BJ (cell line): ENCODE measurements around the gene PRKCE. TPM values are rescaled to one million over a fixed set of nuclear protein-coding genes. Genes with fewer than 3 reads are reported as not detected.

ENCODE experiments used
- CTCF ChIA-PET: fragments of 350-600 bp; formaldehyde crosslinking; extraction: SDS; loops from one replicate; lab custom pipeline; 2021; ENCODE audit warnings: antibody characterized with exemption, inconsistent platforms; lab: Yijun Ruan, JAX
- POLR2A ChIA-PET: fragments of 300-600 bp; sonication (Branson Sonifier 250); formaldehyde crosslinking; extraction: SDS; loops from one replicate; lab custom pipeline; 2021; ENCODE audit warnings: antibody characterized with exemption; lab: Charles Lee
- DNase-seq: peaks from one replicate; pipeline ENCODE4 v3.0.0-alpha.2; 2011; ENCODE audit warnings: low read depth
- H3K27me3 ChIP-seq: 2 replicates; pipeline ENCODE4 v1.6.0; 2011; ENCODE audit warnings: low read length; ENCODE audit not compliant: control insufficient read depth, insufficient read depth
- H3K36me3 ChIP-seq: 2 replicates; pipeline ENCODE4 v1.5.1; 2011; ENCODE audit warnings: low read length; ENCODE audit not compliant: control insufficient read depth, insufficient read depth
- H3K4me3 ChIP-seq: 2 replicates; pipeline ENCODE4 v1.5.1; 2011; ENCODE audit warnings: low read depth, mild to moderate bottlenecking, control low read depth, low read length
- polyA plus RNA-seq: library from polyadenylated mRNA; depleted of rRNA; stranded (reverse); fragments of >200 nt; gene quantifications from 2 replicates; pipeline ENCODE4 v1.2.3, GENCODE V29; 2011
- TF ChIP-seq, protein P1 (sequence below): IDR thresholded peaks from 2 replicates; pipeline ENCODE4 v1.5.1; 2011; ENCODE audit warnings: low read depth, mild to moderate bottlenecking, control low read depth, inconsistent platforms, low read length, moderate library complexity; ENCODE audit not compliant: insufficient read depth

PRKCE gene
- polyA plus RNA-seq, 1 experiment: 19.7 TPM

DNA sequence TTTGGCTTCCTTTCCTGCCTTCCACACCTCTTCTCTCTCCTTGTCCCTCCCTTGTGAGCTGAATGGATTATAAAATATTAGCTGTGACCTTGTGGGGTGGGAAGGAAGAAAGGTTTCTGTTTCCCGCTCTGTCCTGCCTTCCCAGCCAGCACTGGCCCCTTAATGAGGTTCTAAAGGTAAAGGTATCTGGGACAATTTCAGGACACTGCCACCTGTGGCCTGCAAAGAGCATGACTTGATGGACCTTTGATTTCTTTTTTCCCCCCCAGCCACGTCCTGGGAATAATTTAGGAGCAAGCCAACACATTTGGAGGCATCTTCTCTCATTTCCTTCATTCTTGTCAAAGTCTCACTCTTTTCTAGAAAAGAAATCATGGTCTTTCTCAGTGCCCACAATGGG lies 399.0 kb downstream of the PRKCE start:
- no peak for DNase-seq
- ChIA-PET POLR2A (no interaction called here), CTCF (no interaction called here)
- TF ChIP-seq, protein P1, sequence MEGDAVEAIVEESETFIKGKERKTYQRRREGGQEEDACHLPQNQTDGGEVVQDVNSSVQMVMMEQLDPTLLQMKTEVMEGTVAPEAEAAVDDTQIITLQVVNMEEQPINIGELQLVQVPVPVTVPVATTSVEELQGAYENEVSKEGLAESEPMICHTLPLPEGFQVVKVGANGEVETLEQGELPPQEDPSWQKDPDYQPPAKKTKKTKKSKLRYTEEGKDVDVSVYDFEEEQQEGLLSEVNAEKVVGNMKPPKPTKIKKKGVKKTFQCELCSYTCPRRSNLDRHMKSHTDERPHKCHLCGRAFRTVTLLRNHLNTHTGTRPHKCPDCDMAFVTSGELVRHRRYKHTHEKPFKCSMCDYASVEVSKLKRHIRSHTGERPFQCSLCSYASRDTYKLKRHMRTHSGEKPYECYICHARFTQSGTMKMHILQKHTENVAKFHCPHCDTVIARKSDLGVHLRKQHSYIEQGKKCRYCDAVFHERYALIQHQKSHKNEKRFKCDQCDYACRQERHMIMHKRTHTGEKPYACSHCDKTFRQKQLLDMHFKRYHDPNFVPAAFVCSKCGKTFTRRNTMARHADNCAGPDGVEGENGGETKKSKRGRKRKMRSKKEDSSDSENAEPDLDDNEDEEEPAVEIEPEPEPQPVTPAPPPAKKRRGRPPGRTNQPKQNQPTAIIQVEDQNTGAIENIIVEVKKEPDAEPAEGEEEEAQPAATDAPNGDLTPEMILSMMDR: peak; percentile 6; the same call in 1 of the 2 replicates
- H3K27me3 ChIP-seq: no peaks in the 10 kb centered on the region
- H3K36me3 ChIP-seq: no peaks in the 10 kb centered on the region
- H3K4me3 ChIP-seq: no peak overlapping the region

DNA sequence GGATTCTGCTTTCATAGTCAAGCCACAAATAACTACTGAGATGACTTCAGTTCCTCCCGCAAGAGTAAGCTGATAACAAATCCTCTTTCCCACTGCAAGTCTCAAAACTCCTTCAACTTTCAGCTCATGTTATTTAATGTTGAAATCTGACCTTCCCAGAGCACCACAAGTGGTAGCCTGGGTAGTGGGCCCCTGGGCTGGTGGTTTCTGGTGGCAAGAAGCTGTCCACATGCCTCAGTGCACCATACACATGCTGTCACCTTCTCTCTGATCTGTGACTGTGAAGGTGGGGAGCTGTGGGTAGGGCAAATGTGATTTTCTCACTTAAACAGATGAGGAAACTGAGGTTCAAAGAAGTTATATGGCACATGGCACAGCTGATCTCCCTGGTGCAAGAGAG lies 399.6 kb downstream of the PRKCE start:
- Histone ChIP-seq H3K36me3 (no peaks in the 10 kb centered on the region), H3K27me3 (no peaks in the 10 kb centered on the region), H3K4me3 (no peak overlapping the region)
- TF ChIP-seq, protein P1: no peak
- POLR2A ChIA-PET: no interaction called here
- DNase-seq: no peak
- CTCF ChIA-PET: no interaction called here

DNA sequence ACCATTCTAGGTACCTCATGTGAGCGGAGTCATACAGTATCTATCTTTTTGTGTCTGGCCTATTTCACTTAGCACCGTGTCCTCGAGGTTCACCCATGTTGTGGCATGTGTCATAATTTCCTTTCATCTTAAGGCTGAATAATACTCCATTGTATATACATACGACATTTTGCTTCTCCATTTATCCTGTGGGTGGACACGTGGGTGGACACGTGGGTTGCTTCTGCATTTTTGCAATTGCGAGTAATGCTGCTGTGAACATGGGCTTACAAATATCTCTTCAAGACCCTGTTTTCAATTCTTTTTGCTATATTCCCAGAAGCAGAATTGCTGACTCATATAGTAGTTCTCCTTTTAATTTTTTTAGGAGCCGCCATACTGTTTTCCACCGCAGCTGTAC lies 402.1 kb downstream of the PRKCE start:
- Histone ChIP-seq H3K4me3 (no peak overlapping the region), H3K27me3 (no peaks in the 10 kb centered on the region), H3K36me3 (no peaks in the 10 kb centered on the region)
- TF ChIP-seq, protein P1: no peak
- ChIA-PET POLR2A (no interaction called here), CTCF (interaction anchor here (2.1 kb wide), 1 partner anchor 9 kb away, joined by 7 read pairs; no protein-coding TSS in a partner anchor)
- no peak for DNase-seq

DNA sequence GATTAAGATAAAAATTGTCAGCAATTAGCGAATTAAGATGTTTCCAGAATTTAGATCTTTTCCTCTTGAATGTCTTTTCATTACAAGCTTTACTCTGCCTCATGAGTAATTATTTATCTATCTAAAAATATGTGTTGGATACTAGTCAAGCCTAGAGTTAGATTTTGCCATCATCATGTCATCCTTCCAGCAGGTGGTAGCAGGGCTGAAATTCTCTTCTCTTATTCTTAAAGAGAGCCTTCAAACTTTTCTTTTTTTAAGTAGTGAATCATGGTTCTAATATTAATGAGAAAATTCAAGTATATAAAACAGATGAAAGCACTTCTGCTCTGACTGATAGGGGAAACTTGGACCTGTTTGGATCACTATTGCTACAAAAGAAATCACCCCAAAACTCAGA lies 405.1 kb downstream of the PRKCE start:
- no peak for DNase-seq
- H3K36me3 ChIP-seq: no peaks in the 10 kb centered on the region
- TF ChIP-seq, protein P1: 0 out of 2 replicates have a peak, but pooled peaks have one; percentile 4
- H3K27me3 ChIP-seq: no peaks in the 10 kb centered on the region
- no peak overlapping the region for H3K4me3 ChIP-seq
- ChIA-PET POLR2A (no interaction called here), CTCF (interaction anchor here (0.6 to 1.5 kb wide), 5 partner anchors 9 to 46 kb away, joined by 3 to 6 read pairs (median 4); no protein-coding TSS in a partner anchor)

GRCh38 chr2:46058140-46058539 lies 406.7 kb downstream of the PRKCE start:
- CTCF ChIA-PET: interaction anchor here (0.8 kb wide), 1 partner anchor 308 kb away, joined by 3 read pairs; no protein-coding TSS in a partner anchor

More at GRCh38 chr2:46058140-46058539, 406.7 kb downstream of the PRKCE start:
- POLR2A ChIA-PET: no interaction called here
- TF ChIP-seq, protein P1: no peak
- Histone ChIP-seq H3K27me3 (no peaks in the 10 kb centered on the region), H3K4me3 (no peak overlapping the region), H3K36me3 (no peaks in the 10 kb centered on the region)
- DNase-seq: no peak
